Stimulated activated naive CD4-positive, alpha-beta T cell (primary cell): ENCODE data around the gene SLC25A1.
A peak's percentile ranks its signal among the peaks of the same experiment; 100 is the strongest.
"Not testable (repeated sequence)": the region's sequence is repeated elsewhere in the genome, so short reads cannot be mapped to it uniquely, and the experiment has no call there.

Experiments used
- DNase-seq, 6 experiments: peaks; one replicate each; lab custom pipeline; 2025; lab: John Stamatoyannopoulos, UW

The SLC25A1 gene

DNA sequence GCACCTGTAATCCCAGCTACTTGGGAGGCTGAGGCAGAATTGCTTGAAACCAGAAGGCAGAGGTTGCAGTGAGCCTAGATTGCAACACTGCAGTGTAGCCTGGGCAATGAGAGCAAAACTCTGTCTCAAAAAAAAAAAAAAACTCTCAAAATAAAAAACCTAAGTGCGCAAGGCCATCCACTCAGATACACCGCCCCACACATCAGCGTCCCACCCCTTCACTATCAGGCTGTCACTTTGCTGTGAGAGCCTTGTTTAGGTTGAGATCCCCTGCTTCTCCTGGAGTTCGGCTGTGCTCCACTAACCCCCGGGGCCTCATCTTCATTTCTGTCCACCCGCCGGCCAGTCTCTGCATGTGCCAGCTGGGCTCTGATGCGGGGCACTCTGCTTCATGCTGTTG is 12.1 kb downstream of the SLC25A1 start:
- DNase-seq: no peak

DNA sequence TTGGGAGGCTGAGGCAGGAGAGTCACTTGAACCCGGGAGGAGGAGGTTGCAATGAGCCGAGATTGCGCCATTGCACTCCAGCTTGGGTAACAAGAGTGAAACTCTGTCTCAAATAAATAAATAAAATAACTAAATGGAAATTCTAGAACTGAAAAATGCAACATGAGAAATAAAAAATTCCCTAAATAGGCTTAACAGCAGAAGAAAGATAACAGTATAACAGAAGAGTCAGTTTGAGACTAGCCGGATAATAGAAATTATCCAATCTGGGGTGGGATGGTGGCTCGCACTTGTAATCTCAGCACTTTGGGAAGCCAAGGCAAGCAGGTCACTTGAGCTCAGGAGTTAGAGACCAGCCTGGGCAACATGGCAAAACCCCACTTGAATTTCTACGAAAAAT is 14.1 kb downstream of the SLC25A1 start:
- no peak for DNase-seq

DNA sequence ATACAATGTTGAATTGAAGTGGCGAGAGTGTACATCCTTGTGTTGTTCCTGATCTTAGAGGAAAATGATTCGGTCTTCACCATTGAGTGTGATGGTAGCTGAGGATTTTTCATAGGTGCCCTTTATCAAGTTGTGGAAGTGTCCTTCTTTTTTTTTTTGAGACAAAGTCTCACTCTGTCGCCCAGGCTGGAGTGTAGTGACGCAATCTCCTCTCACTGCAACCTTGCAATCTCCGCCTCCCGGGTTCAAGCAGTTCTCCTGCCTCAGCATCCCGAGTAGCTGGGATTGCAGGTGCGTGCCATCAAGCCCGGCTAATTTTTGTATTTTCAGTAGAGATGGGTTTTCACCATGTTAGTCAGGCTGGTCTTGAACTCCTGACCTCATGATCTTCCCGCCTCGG is 19.9 kb downstream of the SLC25A1 start:
- not testable (repeated sequence) for DNase-seq

DNA sequence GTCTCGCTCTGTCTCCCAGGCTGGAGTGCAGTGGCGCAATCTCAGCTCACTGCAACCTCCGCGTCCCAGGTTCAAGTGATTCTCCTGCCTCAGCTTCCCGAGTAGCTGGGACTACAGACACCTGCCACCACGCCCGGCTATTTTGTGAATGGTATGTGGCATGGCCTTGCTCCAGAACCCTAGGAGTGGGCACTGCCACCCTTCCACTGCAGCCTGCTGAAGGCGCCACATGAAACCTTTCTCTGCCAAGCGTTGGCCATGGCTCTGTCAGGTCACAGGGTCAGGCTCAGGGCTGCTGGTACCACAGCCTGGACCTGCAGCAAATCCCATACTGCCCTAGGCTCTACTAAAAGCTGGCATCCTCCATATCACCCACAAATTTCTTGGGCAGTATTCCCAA is 22.4 kb downstream of the SLC25A1 start:
- DNase-seq: not testable (repeated sequence)

DNA sequence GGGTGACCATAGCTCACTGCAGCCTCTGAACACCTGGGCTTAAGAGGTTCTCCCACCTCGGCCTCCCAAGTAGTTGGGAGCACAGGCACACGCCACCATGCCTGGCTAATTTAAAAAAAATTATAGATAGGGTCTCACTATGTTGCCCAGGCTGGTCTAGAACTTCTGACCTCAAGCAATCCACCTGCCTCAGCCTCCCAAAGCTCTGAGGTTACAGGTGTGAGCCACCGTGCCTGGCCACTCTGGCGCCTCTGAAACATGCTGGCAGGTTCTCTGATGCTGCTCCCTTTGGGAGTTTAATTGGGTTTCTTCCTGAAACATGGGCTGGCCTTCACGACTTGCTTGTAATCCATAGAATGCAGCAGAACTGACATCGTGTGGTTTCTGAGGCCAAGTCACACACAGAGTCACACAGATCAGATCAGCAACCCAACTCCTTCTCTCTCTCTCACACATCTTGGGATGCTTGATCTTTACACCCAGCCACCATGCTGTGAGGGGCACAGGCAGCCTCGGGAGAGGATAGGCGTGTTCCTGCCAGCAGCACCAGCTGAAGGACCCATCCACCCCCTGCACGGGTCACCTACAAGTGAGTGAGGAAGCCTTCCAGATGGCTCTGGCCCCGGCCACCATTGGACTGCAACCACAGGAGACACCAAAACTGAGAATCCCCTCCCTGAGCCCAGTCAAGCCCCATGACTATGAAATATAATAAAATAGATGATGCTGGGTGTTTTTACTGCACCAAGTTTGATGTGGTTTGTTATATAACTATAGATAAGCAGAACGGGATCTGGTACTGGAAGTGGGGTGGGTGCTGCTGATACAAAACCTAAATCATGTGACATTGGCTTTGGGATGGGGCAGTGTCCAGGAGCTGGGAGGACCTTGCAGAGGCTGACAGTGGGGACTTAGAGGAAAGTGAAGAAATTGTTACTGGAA is 25.3 kb downstream of the SLC25A1 start:
- no peak for DNase-seq

DNA sequence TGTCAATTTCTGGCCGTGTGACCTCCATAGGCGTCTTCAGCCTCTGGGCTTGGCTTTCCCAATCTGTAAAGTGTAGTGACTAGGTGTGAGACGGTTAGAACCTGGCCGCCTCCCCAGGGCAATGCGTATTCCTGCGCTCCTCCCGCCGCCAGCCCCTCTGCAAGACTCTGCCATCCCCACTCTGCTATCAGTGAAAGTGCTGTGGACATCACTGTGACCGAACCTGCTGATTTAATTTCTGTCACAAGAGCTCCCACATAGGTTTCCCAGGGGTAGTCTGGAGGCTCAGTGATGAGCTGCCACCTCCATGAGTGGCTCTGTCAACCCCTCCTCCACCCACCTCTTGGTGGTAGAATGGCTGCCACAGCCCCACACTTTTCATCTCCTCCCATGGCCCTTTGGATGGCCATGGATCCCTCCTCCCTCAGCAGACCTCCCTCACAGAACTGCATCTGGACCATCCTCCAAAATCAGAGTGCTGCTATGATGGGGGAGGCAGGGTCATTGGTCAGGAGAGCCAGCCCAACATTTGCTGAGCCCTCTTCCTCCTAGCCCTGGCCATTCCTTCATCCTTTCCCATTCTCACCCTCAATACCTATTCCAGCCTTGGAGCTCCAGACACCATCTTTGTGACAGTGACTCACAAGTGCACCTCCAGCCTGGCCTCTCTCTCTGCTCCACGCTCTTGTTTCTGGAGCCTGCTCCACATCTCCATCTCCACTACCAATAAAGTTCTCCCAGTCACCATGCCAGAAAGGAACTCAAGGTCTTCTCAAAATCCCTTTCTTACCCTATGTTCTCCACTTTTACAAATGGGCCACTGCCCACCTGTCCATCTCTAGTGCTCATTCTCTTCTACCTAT is 27.0 kb downstream of the SLC25A1 start:
- no peak for DNase-seq

DNA sequence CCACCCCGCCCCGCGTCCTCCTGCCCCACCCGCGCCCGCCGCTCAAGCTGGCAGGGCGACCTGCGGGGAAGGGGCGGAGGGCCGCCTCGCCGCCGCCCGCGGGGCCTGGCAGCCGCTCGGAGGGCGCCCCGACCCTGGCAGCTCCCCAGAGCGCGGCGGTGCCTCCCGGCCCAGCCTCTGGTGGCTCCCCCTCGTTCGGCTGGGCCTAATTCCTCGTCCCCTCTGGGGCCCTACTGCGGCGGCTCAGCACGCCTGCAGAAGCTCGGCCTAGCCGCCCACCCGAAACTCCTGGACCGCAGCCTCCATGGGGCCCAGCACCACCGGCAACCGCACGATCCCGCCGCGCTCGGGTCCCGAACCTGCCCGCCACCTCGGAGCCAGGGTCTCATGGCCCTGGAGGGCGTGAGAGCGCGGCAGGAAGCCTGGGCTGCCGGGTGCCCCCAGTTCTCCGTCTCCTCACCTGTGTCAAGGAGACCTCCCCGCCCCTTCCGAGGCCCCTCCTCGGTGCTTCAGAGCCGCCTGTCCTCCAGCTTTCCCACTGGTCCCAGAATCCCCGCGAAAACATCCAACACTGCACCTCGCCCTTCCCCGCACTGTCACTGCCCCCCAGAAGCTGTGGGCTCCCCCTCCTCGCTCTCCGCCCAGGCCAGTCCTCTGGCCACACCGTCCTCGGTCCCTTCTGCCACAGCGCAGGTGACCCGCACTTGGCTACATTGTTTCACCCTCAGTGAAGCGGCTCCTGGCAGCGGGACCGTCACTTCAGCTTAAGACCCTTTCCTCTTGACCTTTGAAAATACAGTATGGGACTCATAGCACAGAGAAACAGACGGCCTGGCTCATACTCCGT is 27.8 kb downstream of the SLC25A1 start:
- DNase-seq: no peak

DNA sequence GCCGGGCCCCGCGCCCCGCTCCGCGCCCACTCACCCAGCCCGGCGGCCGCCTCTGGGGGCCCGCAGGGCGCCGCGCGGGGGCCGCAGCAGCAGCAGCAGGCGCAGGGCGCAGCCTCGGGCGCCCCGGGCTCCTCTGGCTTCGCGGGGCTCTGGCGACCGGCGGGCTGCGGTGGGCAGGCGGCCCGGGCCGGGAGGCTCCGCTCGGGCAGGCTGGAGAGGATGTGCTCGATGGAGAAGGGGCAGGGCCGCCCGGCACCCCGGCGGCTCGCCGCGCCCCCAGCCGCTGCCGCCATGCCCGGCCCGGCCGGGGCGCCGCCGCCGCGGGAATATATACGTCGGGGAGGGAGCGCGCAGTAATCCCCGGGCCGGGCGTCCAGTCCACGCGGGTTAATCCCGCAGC is 28.5 kb downstream of the SLC25A1 start, which contains the start of gene GSC2:
TSS of gene GSC2 (minus strand) at position 302 of the 400 bp plus-strand sequence. CDS start at position 293, 9 bp downstream.
- no peak for DNase-seq

DNA sequence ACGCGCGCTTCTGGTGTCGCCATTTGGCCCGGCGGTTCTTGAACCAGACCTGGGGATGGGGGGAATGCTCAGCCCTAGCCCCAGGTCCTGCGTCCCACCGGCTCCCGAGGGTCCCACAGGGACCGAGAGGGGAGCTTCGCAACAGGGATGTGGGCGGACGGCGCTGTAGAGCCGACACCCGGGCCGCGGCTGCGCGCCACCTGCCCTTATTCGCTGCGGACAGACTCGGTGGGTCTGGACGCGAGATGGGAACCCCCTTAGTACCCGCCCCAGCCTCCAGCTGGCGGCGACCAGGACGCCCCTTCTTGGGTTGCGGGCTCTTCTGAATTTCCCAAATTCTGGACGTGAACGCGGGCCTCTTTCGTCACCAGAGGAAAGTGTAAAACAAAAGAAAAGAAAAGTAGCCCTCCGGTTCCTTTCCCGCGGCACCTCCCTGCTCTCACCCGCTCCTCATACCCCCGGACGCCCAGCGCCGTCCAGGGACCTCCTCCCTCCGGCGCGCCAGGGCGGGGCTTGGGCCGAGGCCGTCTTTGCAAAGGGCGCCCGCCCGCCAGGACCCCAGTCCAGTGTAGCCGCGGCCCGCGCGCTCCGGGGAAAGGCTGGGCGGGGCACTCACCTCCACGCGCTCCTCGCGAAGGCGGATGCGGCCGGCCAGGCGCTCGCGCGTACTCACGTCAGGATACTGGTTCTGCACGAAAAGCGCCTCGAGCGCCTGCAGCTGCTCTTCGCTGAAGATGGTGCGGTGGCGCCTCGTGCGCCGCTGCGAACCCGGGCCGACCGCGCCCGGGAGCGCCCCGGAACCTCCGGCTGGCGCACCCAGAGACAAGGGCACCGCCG is 29.3 kb downstream of the SLC25A1 start:
- DNase-seq: peak in 5 of 6 experiments; percentile 11 to 34 (median 30)

DNA sequence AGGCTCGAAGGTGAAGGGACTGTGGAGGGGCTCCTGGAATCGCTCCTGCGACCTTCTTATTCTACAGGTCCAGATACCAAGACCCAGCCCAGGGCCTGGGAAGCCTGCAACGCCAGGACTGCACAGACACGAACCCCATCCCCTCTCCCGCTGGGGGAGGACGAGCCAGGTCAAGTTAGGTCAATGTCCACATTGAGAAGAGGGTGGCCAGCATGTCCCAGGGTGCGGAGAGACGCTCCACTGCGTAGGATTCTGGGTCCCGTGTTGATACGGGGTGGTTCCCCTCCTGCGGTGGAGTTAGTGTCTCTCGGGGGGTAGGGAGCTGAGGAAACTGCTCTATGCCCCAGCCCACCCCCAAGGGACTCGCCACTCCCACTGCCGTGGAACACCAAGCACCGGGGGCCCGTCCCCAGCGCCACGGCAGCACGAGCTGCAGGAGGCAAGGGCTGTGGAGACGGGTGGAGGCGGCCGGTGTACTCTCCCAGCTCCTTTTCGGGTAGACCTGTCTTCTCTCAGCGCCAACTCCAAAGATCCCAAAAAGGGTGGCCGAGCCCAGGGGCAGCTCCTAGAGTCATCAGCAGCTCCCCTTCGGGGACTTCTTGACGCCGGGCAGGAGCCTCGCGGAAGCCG is 30.0 kb downstream of the SLC25A1 start:
- DNase-seq: no peak

DNA sequence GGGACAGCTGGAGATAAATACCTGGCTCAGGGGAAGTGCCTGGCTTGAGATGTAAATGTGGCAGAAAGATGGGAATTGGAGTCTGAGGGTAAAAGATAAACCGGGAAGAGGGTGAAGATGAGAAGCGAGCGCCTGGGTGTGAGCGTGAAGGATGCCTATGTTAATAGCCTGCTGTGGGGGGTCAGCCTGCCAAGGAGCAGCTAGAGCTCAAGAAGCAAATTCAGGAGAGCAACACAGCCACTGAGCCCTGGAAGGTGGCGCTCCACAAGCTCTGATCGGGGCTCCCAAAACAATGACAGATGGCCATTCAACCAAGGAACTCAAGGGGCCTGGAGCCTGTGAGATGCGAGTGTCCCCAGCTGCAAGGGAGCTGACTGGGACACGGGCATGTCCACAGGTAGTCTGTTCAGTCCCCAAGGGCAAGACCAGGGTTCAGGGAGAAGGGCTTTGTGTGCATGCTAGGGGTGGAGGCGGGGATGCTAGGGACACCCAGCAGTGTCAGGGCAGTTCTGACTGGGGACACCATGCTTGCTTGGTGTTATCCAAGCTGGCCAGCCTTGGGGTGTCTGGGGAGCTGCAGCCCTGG is 31.2 kb downstream of the SLC25A1 start:
- DNase-seq: no peak

DNA sequence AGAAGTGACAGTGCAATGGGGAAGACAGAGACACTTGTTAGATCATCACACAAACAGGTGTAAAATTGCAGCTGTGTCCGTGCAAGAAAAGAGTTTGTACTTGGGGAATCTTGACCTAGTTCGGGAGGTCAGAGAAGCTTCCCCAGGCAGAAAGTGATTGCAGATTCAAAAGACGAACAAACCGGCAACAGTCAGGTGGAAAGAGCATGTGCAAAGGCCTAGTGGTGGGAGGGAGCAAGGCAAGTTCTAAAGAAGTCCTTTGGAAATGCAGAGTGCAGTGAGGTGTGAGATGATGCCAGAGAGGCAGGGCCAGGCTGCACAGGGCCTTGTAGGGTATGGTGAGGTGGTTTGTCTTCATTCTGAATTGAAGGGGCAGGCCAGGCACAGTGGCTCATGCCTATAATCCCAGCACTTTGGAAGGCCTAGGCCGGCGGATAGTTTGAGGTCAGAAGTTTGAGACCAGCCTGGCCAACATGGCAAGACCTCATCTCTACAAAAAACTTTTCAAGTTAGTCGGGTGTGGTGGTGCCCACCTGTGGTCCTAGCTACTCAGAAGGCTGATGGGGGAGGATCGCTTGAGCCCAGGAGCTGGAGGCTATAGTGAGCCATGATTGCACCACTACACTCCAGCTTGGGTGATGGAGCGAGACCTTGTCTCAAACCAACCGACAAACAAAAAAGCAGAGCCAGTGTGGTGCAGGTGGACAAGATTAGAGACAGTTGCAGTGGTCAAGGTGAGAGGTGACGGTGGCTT is 32.1 kb downstream of the SLC25A1 start:
- DNase-seq: no peak

DNA sequence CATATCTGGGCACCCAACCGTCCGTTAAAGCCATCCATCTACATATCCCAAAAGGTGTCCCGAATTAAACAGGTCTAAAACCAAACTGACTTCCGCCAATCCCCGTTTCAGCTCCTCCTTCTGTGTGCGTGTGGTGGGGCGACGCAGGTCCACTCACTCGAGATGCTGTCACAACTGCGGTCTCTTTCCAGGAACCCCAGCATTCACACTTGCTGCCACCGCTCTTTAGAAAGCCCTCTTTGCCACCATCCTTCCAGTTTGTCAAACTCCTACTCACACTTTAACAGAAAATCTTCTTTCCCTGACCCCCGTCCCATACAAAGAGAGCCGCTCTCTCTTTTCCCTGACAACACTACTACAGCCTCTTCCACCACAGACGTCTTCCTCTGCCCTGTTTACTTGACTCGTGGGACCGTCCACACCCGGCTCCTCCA is 34.6 kb downstream of the SLC25A1 start:
- peak in 2 of 6 experiments; percentile 17 to 34 for DNase-seq

DNA sequence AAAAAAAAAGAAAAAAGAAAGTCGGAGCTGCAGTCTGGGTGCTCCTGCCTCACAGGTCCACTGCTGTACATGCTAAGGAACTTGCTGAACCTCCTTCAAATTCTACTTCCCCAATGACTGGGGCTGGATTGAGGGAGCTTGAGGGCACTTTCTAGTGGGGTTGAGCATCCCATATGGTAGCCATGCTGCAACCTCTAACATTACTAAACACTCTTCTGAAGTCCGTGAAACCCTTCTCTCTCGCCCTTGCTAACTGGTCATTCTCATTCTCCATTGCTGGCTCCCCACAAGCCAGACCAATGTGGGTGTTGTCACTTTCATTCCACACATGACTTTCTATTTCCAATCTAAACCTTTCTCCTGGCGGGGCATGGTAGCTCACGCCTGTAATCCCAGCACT is 35.3 kb downstream of the SLC25A1 start:
- DNase-seq: no peak

DNA sequence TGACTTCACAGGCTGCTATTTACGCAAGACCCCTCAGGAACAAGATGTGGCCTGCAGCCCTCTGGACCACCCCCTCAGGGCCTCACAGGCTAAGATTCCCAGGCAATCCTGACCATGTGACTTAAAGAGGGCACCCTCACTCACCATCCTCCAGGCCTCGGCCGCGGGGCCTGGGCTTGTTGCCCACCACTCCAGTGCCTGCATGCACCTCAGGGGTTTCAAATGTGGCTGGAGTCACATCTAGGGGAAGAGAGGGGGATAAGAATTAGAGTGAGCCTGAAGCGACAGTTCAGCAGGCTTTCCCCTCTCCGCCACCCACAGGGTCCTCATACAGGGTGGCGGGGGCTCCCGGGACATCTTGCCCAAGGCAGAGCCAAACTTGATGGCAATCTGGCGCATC is 36.1 kb downstream of the SLC25A1 start:
- DNase-seq: no peak

DNA sequence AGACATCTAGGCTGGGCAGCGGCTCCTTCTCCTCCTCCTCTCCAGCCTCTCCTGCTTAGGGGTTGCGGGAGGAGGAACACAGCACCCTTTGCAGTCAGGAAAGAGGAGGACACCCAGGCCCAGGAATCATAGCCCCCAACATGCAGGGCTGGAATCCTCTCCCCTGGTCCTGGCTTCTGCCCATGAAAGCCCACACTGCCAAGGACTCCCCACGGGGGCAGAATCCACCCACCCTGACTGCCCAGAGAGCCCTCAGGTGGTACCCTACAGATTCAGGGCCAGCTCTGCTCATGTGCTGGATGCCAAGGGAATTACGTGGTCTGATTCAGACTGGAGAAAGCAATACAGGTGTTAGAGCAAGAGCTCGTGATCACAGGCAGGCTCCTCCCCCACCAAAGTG is 38.6 kb downstream of the SLC25A1 start:
- no peak for DNase-seq

DNA sequence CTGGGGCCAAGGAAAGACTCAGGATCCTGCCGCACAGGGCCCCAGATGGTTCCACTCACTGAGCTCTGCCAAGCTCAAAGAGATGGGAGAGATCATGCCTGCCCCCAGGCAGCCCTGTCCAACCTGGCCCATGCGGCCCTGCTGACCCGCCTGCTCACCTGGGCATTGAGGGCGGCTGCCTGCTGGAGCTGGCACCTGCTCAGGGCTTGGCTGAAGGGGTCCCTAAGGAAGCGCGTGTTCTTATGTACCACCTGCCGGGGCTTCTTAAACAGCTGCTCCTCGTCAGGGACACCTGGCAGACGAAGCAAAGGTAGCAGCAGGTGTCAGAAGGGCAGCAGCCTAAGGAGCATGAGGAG is 39.6 kb downstream of the SLC25A1 start:
- DNase-seq: no peak

DNA sequence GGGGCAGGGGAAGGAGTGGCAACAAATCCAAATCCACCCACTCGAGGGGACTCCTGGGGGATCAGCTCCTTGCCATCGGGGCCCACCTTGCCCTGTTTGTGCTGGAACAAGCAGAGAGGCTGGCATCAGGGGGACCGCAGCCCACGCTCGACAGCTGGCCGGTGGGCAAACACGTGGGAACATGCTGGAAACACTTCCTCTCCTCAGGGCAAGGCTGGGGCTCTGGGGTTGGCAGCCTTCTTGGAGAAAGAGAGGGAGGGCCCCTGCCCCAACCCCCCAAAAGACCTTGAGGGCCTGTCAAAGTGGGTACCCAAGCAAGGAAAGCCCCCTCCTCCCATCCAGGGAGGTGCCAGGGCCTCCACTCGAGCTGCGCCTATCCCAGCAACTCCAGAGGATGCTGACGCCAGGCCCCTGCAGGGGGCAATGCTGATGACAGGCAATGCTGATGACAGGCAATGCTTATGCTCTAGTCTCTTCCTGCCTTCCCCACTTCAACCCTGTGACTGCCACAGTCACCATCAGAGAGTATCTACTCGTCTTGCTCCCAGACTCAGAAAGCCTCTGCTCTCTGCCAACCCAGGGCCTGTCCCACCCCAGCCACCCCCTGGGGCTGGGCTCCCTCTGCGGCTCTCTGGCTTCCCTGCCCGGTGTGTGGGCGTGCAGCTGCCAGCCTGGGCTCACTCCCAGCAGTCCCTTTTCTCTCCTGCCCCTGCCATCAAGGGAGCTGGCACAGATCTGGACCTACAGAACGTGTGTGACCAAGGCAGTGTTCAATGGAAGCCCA is 40.1 kb downstream of the SLC25A1 start:
- DNase-seq: no peak
